Endothelial cell (in vitro differentiated cells): ENCODE data around the gene KDM8. TPM values are rescaled to one million over a fixed set of nuclear protein-coding genes. Genes with fewer than 3 reads are reported as not detected.
"Not testable (repeated sequence)": the region's sequence is repeated elsewhere in the genome, so short reads cannot be mapped to it uniquely, and the experiment has no call there.

Experiments
- DNase-seq: peaks from one replicate; pipeline ENCODE4 v3.0.0; 2021; ENCODE audit warnings: low spot score
- H3K27ac Mint-ChIP-seq: one replicate; pipeline ENCODE4 v1.8.0; 2021; ENCODE audit warnings: mixed read lengths, inconsistent platforms; ENCODE audit not compliant: unreplicated experiment
- H3K27me3 Mint-ChIP-seq: one replicate; pipeline ENCODE4 v1.8.0; 2021; ENCODE audit warnings: mild to moderate bottlenecking, moderate library complexity, mixed read lengths, inconsistent platforms; ENCODE audit not compliant: unreplicated experiment
- H3K36me3 Mint-ChIP-seq: one replicate; pipeline ENCODE4 v1.8.0; 2021; ENCODE audit warnings: mild to moderate bottlenecking, low read depth, mixed read lengths, inconsistent platforms; ENCODE audit not compliant: unreplicated experiment
- H3K4me1 Mint-ChIP-seq: one replicate; pipeline ENCODE4 v1.8.0; 2021; ENCODE audit warnings: mild to moderate bottlenecking, mixed read lengths, inconsistent platforms; ENCODE audit not compliant: unreplicated experiment
- H3K4me3 Mint-ChIP-seq: one replicate; pipeline ENCODE4 v1.8.0; 2021; ENCODE audit warnings: mild to moderate bottlenecking, mixed read lengths, inconsistent platforms; ENCODE audit not compliant: unreplicated experiment
- H3K9me3 Mint-ChIP-seq: one replicate; pipeline ENCODE4 v1.8.0; 2021; ENCODE audit warnings: mixed read lengths, inconsistent platforms; ENCODE audit not compliant: unreplicated experiment
- total RNA-seq: library from RNA; stranded (reverse); fragmentation: NEBNext Ultra II Directional; extraction: Animal tissue kit (Norgen Biotek cat#: 25700); gene quantifications from one replicate; pipeline ENCODE4 v1.2.1, GENCODE V29; 2021; ENCODE audit not compliant: unreplicated experiment
- TF ChIP-seq, protein P1 (sequence below): fragments of 200-600 bp; sonication (generic); IDR thresholded peaks from one replicate; pipeline ENCODE4 v1.5.0; 2021; ENCODE audit warnings: antibody characterized with exemption; ENCODE audit not compliant: unreplicated experiment

KDM8 gene
- total RNA-seq, 1 donor from 2014 or later: 5.7 TPM

GRCh38 chr16:27202923-27203506 lies 311 bp upstream of the KDM8 start:
- no peaks in the 10 kb centered on the region for H3K9me3 Mint-ChIP-seq
- H3K27ac Mint-ChIP-seq: peak overlapping the region; percentile 96
- H3K4me1 Mint-ChIP-seq: peaks cover 5% of the 10 kb centered on the region
- peak overlapping the region; percentile 97 for H3K4me3 Mint-ChIP-seq
- TF ChIP-seq, protein P1, sequence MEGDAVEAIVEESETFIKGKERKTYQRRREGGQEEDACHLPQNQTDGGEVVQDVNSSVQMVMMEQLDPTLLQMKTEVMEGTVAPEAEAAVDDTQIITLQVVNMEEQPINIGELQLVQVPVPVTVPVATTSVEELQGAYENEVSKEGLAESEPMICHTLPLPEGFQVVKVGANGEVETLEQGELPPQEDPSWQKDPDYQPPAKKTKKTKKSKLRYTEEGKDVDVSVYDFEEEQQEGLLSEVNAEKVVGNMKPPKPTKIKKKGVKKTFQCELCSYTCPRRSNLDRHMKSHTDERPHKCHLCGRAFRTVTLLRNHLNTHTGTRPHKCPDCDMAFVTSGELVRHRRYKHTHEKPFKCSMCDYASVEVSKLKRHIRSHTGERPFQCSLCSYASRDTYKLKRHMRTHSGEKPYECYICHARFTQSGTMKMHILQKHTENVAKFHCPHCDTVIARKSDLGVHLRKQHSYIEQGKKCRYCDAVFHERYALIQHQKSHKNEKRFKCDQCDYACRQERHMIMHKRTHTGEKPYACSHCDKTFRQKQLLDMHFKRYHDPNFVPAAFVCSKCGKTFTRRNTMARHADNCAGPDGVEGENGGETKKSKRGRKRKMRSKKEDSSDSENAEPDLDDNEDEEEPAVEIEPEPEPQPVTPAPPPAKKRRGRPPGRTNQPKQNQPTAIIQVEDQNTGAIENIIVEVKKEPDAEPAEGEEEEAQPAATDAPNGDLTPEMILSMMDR: no peak
- no peaks in the 10 kb centered on the region for H3K36me3 Mint-ChIP-seq
- DNase-seq: peak; percentile 87
- peaks cover 9% of the 10 kb centered on the region for H3K27me3 Mint-ChIP-seq

- H3K9me3 Mint-ChIP-seq: no peaks in the 10 kb centered on the region
- H3K4me1 Mint-ChIP-seq: peaks cover 5% of the 10 kb centered on the region
- peak overlapping the region; percentile 96 for H3K27ac Mint-ChIP-seq
- DNase-seq: no peak
- TF ChIP-seq, protein P1: no peak
- H3K27me3 Mint-ChIP-seq: peaks cover 9% of the 10 kb centered on the region
- H3K36me3 Mint-ChIP-seq: no peaks in the 10 kb centered on the region
- H3K4me3 Mint-ChIP-seq: peak overlapping the region; percentile 97
Measured at GRCh38 chr16:27204312-27204915, 1.1 kb downstream of the KDM8 start.

DNA sequence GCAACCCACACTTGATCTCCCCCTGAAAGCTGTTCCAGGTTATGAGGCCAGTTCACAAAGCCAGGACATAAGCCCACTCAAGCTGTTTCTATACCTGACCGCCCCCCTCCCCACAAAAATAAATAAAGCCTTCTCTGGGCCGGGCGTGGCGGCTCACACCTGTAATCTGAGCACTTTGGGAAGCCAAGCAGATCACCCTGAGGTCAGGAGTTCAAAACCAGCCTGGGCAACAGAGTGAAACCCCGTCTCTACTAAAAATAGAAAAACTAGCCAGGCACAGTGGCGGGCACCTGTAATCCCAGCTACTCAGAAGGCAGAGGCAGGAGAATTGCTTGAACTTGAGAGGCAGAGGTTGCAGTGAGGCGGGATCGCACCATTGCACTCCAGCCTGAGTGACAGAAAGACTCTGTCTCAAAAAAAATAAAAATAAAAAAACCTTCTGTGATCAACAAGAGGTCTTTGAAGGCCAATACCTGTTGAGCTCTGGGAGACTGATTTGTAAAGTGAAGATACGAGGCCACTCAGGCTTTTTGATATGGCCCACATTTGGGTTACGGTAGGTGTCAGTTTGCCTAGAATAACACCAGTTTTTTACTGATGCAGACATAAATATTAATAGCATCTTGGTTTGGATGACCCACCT lies 2.2 kb downstream of the KDM8 start:
- Mint-ChIP-seq H3K4me3 (no peak overlapping the region), H3K4me1 (peaks cover 5% of the 10 kb centered on the region), H3K36me3 (no peaks in the 10 kb centered on the region), H3K9me3 (no peaks in the 10 kb centered on the region), H3K27me3 (peaks cover 9% of the 10 kb centered on the region), H3K27ac (no peak overlapping the region)
- DNase-seq: no peak
- TF ChIP-seq, protein P1: no peak

DNA sequence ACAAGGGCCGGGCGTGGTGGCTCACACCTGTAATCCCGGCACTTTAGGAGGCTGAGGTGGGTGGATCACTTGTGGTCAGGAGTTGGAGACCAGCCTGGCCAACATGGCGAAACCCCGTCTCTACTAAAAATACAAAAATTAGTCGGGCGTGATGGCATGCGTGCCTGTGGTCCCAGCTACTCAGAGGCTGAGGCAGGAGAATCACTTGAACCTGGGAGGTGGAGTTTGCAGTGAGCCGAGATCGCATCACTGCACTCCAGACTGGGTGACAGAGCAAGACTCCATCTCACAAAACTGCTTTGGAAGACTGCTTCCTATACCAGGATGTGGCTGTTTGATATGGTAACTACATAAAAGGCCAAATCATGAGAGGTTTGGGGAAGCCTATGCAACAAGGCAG lies 3.8 kb downstream of the KDM8 start:
- H3K4me1 Mint-ChIP-seq, DNase-seq, H3K4me3 Mint-ChIP-seq, H3K27ac Mint-ChIP-seq, H3K27me3 Mint-ChIP-seq, H3K36me3 Mint-ChIP-seq, H3K9me3 Mint-ChIP-seq: not testable (repeated sequence)

- no peak overlapping the region for H3K27ac Mint-ChIP-seq
- DNase-seq: no peak
- TF ChIP-seq, protein P1: no peak
- peaks cover 5% of the 10 kb centered on the region for H3K4me1 Mint-ChIP-seq
- peaks cover 6% of the 10 kb centered on the region for H3K27me3 Mint-ChIP-seq
- no peak overlapping the region for H3K4me3 Mint-ChIP-seq
- no peaks in the 10 kb centered on the region for H3K36me3 Mint-ChIP-seq
- H3K9me3 Mint-ChIP-seq: no peaks in the 10 kb centered on the region
Measured at GRCh38 chr16:27208081-27208680, 4.9 kb downstream of the KDM8 start.
